Effector memory CD8-positive, alpha-beta T cell (primary cell): Measurements from ENCODE around the gene CLDN24.

Experiments
- ATAC-seq: fragments of 150-1000 bp; cut with Tn5 transposase; replicated peaks from 2 replicates; pipeline ENCODE4 v1.10.0; 2021; ENCODE audit warnings: mild to moderate bottlenecking, moderate library complexity
- DNase-seq, 3 experiments: peaks; one replicate each; pipeline ENCODE4 v3.0.0; 2021
- H3K27ac Mint-ChIP-seq, 2 donors: one replicate each; pipeline ENCODE4 v1.8.0; 2022; ENCODE audit warnings: mild to moderate bottlenecking in 2 of 2, mixed read lengths in 2 of 2, moderate library complexity in 2 of 2
- H3K27me3 Mint-ChIP-seq, 2 donors: one replicate each; pipeline ENCODE4 v1.8.0; 2022; ENCODE audit warnings: mixed read lengths in 2 of 2
- H3K36me3 Mint-ChIP-seq: one replicate; pipeline ENCODE4 v1.8.0; 2022; ENCODE audit warnings: mild to moderate bottlenecking, moderate library complexity, mixed read lengths; ENCODE audit not compliant: insufficient read depth
- H3K4me1 Mint-ChIP-seq, 2 donors: one replicate each; pipeline ENCODE4 v1.8.0; 2022; ENCODE audit warnings: low read depth in 2 of 2, mixed read lengths in 2 of 2
- H3K4me3 Mint-ChIP-seq, 2 donors: one replicate each; pipeline ENCODE4 v1.8.0; 2022; ENCODE audit warnings: mild to moderate bottlenecking in 2 of 2, mixed read lengths in 2 of 2, moderate library complexity in 2 of 2
- H3K9me3 Mint-ChIP-seq, 2 donors: one replicate each; pipeline ENCODE4 v1.8.0; 2022; ENCODE audit warnings: mixed read lengths in 2 of 2

CLDN24 gene

DNA sequence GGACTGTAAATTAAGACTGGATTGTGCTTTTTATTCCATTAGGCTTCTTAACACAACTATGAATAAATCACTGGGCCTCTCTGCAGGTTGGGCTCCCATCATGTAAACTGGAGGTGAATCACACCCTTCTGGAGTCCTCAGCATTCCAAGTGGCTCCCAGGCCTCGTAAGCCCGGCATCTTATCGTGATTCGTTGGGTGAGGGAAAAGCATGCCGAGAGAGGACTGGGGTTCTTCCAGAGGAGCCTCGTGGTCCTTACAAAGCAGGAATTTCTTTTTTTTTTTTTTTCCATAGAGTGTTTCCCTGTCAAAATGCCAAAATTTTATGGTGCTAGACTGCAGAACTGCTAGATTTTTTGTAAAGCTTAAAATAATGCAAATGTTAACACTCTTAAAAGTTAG, 22.2 kb downstream of the CLDN24 start:
- Mint-ChIP-seq H3K4me3 (no peak overlapping the region), H3K9me3 (no peaks in the 10 kb centered on the region), H3K36me3 (no peaks in the 10 kb centered on the region), H3K27ac (no peak overlapping the region), H3K27me3 (peaks cover 9 to 23% of the 10 kb centered on the region in 2 donors), H3K4me1 (no peaks in the 10 kb centered on the region)
- no peak for ATAC-seq
- no peak for DNase-seq

DNA sequence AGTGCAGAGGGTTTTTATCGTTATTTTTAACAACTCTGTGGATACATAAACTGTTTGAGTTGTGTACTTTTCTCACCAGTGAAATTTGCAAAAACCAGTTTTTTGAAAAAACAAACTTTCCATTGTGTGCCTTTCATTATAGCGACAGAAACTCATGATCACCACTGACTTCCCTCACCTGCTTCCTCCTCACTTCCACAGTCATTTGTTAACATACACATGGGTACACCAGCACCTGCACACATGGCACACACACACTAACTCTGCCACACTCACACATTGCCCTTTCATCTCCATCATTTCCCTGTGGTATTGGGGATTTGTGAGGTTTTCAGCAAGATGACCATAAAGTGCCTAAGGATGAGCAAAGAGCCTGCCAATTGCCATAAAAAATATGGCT, 22.8 kb downstream of the CLDN24 start:
- H3K4me1 Mint-ChIP-seq = no peaks in the 10 kb centered on the region
- H3K36me3 Mint-ChIP-seq = no peaks in the 10 kb centered on the region
- no peak overlapping the region for H3K27ac Mint-ChIP-seq
- no peaks in the 10 kb centered on the region for H3K9me3 Mint-ChIP-seq
- no peak overlapping the region for H3K4me3 Mint-ChIP-seq
- no peak for DNase-seq
- peaks cover 9 to 17% of the 10 kb centered on the region in 2 donors for H3K27me3 Mint-ChIP-seq
- ATAC-seq = no peak

DNA sequence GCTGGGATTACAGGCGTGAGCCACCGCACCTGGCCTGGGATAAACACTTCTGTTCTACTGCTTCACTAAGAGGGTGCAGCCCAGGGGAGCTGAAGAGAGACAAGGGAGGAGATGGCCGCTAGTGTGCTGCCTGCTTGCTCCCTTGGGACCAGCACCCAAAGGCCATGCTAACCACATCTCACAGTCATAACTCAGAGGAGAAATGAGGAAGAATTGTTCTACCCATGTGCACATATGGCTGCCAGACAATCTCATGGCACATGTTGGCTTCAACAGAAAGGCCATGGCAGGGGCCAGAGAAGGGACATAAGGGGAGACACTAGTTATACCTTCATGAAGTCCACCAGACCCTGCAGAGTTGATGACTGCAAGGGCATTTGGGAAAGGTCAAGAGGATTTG, 24.6 kb downstream of the CLDN24 start:
- no peaks in the 10 kb centered on the region for H3K9me3 Mint-ChIP-seq
- ATAC-seq (no peak), DNase-seq (no peak)
- no peak overlapping the region for H3K4me3 Mint-ChIP-seq
- H3K4me1 Mint-ChIP-seq = no peaks in the 10 kb centered on the region
- no peak overlapping the region for H3K27ac Mint-ChIP-seq
- peaks cover 9% of the 10 kb centered on the region in 2 donors for H3K27me3 Mint-ChIP-seq
- H3K36me3 Mint-ChIP-seq = no peaks in the 10 kb centered on the region

DNA sequence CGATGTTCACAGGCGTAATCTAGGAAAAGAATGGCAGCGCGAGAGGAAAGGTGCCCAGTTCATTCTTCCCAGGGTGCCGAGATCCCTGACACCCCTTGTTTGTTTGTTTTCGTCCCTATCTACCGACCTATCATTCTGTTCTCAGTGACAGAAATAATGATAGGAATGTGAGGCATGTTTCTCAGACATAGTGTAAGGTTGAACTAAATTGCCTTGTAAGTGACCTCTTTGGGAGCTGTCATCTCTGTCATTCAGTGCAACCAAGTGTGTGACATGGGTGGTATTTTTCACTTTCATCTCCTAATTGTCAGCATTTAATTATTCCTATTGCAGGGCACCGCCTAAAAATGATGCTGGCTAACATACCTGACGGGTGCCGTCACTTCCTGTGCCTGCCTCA, 26.5 kb downstream of the CLDN24 start:
- DNase-seq (no peak), ATAC-seq (no peak)
- Mint-ChIP-seq H3K4me1 (no peaks in the 10 kb centered on the region), H3K27ac (no peak overlapping the region), H3K9me3 (no peaks in the 10 kb centered on the region), H3K4me3 (no peak overlapping the region), H3K27me3 (peaks cover 9% of the 10 kb centered on the region in 2 donors), H3K36me3 (peaks cover 3% of the 10 kb centered on the region)

DNA sequence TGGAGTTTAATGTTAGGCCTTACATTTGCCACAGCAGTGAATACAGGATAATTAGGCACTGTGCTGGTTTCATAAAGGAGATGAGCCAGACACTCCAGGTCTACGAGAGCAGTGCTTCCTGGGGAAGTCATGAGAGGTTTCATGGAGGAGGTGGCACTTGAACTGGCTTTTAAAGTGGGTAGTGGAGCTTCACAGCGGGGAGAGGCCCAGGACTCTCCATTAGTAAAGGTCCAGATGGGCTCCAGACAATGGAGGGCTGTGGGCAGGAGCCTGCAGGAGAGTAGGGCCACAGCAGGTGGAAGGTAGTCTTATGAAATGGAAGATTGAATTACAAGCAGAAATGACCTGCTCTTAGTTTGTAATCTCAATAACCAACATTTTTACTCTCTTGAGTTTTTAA, 31.2 kb downstream of the CLDN24 start:
- DNase-seq (no peak), ATAC-seq (no peak)
- Mint-ChIP-seq H3K4me1 (peaks cover 0 to 3% of the 10 kb centered on the region in 2 donors), H3K4me3 (no peak overlapping the region), H3K27me3 (peaks cover 7 to 8% of the 10 kb centered on the region in 2 donors), H3K9me3 (no peaks in the 10 kb centered on the region), H3K27ac (no peak overlapping the region), H3K36me3 (peaks cover 5% of the 10 kb centered on the region)

DNA sequence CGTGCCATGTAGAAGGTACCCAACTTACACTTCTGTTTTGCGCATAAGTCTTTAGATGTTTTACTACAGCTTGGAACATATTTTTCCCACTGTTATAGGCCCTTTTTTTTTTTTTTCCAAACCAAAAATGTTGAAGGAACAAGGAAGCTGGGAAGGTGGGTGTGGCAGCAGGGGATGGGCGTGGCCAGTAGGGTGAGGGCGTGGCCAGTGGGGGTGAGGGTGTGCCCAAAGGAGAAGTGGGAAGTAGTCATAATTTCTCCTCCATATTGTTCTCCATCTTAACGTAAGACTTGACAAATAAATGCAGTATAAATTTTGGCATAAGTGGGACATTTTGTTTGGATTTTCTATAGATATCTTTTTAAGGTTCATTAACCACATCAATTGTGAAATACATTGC, 32.5 kb downstream of the CLDN24 start:
- peaks cover 7% of the 10 kb centered on the region for H3K36me3 Mint-ChIP-seq

DNA sequence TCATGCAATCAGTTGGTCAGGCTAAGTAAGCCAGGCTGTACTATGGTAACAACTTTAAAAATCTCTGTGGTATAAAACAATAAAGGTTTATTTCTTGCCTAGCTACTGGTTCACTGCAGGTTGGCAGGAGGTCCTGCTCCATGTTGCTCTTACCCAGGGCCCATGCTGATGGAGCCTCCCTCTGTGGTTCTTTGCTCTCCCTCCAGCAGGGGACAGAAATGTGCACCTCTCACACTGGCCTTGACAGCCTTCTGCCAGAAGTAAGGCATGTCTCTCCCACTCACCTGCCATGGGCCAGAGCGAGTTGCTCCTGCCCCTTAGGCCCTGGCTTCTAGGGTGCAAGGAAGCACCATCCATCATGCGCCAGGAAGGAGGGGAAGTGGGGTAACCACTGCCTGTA, 33.3 kb downstream of the CLDN24 start:
- peaks cover 7% of the 10 kb centered on the region for H3K36me3 Mint-ChIP-seq
- ATAC-seq (no peak), DNase-seq (no peak)
- H3K27ac Mint-ChIP-seq = no peak overlapping the region
- H3K9me3 Mint-ChIP-seq = no peaks in the 10 kb centered on the region
- H3K4me3 Mint-ChIP-seq = no peak overlapping the region
- peaks cover 0 to 3% of the 10 kb centered on the region in 2 donors for H3K4me1 Mint-ChIP-seq
- H3K27me3 Mint-ChIP-seq = peaks cover 8 to 11% of the 10 kb centered on the region in 2 donors

More for the DNA sequence above, 32.5 kb downstream of the CLDN24 start:
- Mint-ChIP-seq H3K27ac (no peak overlapping the region), H3K4me3 (no peak overlapping the region), H3K4me1 (peaks cover 0 to 3% of the 10 kb centered on the region in 2 donors), H3K27me3 (peaks cover 8 to 11% of the 10 kb centered on the region in 2 donors), H3K9me3 (no peaks in the 10 kb centered on the region)
- ATAC-seq = no peak
- DNase-seq = no peak

DNA sequence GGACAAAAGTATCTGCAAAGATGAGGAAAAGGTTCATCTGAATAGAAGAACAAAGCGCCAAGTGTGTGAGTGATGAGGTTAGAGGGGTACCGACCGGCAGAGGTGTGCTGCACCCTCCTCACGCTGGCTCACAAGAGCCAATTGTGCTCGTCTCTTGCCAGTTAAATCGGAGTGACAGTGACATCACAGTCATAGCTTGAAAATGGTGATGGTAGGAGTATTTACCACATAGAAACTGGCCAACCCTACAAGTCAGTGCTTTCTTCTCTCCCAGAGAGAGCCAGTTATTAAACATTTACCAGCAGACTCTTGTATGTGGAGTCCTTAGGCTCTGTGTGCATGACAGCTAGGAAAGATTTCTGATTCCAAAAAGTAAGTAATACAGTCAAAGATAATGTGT, 34.5 kb downstream of the CLDN24 start:
- no peak for DNase-seq

DNA sequence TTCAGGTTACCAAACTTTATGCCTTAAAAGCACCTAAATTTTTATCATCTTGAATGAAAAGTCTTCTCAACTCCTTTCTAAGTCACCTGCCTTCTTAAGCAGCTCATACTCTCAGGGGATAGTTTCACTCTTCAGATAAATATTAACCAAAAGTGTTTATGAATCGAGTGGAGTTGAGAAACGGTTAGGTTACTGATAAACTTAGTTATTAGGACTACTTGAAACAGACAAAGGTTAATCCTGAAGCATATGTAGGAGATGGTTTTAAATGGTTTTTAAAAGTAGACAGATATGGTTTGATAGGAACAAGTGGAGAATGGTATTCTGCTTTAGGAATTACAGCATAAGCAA, 34.9 kb downstream of the CLDN24 start:
- H3K27me3 Mint-ChIP-seq = peaks cover 8 to 16% of the 10 kb centered on the region in 2 donors
- ATAC-seq (no peak), DNase-seq (no peak)
- peaks cover 7% of the 10 kb centered on the region for H3K36me3 Mint-ChIP-seq
- H3K27ac Mint-ChIP-seq = no peak overlapping the region
- no peak overlapping the region for H3K4me3 Mint-ChIP-seq
- H3K4me1 Mint-ChIP-seq = peaks cover 0 to 3% of the 10 kb centered on the region in 2 donors
- no peaks in the 10 kb centered on the region for H3K9me3 Mint-ChIP-seq

More for the DNA sequence above, 34.5 kb downstream of the CLDN24 start:
- no peak for ATAC-seq
- H3K4me1 Mint-ChIP-seq = peaks cover 0 to 3% of the 10 kb centered on the region in 2 donors
- H3K36me3 Mint-ChIP-seq = peaks cover 7% of the 10 kb centered on the region
- no peak overlapping the region for H3K27ac Mint-ChIP-seq
- H3K4me3 Mint-ChIP-seq = no peak overlapping the region
- peaks cover 8 to 12% of the 10 kb centered on the region in 2 donors for H3K27me3 Mint-ChIP-seq
- H3K9me3 Mint-ChIP-seq = no peaks in the 10 kb centered on the region

DNA sequence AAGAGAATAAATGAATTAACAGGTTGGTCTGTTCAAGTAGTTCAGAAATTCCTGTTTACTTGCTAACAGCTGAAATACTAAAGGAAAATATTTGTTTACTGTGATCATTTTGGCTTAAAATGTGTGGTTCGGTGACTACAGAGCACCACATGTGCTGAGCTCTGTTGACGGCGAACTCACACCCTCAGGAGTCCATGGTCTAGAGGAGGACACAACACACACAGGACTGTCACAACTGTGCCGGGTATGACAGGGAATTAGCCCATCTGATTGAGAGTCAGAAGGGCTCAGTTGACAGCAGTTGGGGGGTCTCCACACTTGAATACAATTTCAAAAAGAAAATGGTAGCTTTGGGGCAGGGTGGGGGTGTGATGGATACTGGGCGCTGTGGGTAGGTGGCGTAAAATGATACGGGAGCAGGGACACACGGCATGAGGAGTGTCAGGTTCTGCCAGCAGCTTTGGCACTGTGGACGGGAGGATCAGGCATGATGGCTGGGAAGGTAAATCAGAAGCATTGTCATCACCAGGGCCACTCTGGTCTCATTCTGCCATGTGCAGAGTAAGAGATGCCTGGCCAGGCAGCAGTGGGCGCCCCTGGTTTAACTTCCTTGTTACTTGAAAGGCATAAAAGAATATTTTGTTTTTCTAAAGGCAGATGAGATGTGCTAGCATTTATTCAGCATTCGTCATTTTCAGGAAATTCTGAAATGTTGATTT, 35.5 kb downstream of the CLDN24 start:
- Mint-ChIP-seq H3K36me3 (peaks cover 7% of the 10 kb centered on the region), H3K27me3 (peaks cover 8 to 17% of the 10 kb centered on the region in 2 donors), H3K4me3 (no peak overlapping the region), H3K9me3 (no peaks in the 10 kb centered on the region), H3K27ac (no peak overlapping the region), H3K4me1 (peaks cover 0 to 3% of the 10 kb centered on the region in 2 donors)
- ATAC-seq = no peak
- no peak for DNase-seq

DNA sequence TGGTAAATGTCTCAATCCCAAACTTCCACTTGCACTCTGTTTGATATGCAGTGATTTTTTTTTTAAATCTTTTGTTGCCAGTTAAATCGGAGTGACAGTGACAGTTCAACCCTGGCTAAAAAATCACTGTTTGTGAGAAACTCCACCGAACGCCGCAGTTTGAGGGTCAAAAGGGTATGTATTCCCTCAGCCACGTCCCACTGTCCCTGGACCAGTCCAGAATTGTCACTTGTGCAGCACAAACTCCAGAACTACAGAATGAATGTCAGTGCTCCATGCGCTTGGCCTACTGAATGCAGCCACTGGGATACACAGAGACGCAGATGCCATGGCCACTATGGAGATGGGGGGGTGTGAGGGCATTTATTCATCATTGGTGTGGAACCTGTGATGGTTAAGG, 36.3 kb downstream of the CLDN24 start:
- no peak overlapping the region for H3K27ac Mint-ChIP-seq
- H3K27me3 Mint-ChIP-seq = peaks cover 8 to 17% of the 10 kb centered on the region in 2 donors
- H3K36me3 Mint-ChIP-seq = peaks cover 5% of the 10 kb centered on the region

DNA sequence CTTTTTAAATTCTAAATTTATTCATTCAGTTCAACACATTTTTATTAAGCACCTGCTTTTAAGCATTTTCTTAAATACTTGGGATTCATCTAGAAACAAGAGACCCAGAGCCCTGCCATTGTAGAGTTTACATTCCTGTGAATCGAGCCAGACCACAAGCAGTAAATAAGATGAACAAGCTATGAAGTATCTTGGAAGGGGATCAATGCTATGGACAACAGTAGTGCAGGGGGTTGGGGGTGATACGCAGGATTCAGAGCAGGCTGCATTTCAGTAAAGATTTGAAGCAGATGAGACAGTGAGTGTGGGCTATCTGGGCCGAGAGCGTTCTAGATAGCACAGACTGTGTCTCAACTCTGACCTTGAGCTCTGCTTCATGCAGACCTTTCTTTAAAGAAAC, 37.3 kb downstream of the CLDN24 start:
- H3K4me3 Mint-ChIP-seq = no peak overlapping the region
- peaks cover 5% of the 10 kb centered on the region for H3K36me3 Mint-ChIP-seq
- no peaks in the 10 kb centered on the region for H3K9me3 Mint-ChIP-seq
- H3K27ac Mint-ChIP-seq = no peak overlapping the region
- peaks cover 8 to 23% of the 10 kb centered on the region in 2 donors for H3K27me3 Mint-ChIP-seq
- DNase-seq = no peak
- no peak for ATAC-seq
- peaks cover 0 to 3% of the 10 kb centered on the region in 2 donors for H3K4me1 Mint-ChIP-seq

More for the DNA sequence above, 36.3 kb downstream of the CLDN24 start:
- no peak overlapping the region for H3K4me3 Mint-ChIP-seq
- no peak for DNase-seq
- peaks cover 0 to 3% of the 10 kb centered on the region in 2 donors for H3K4me1 Mint-ChIP-seq
- H3K9me3 Mint-ChIP-seq = no peaks in the 10 kb centered on the region
- ATAC-seq = no peak

DNA sequence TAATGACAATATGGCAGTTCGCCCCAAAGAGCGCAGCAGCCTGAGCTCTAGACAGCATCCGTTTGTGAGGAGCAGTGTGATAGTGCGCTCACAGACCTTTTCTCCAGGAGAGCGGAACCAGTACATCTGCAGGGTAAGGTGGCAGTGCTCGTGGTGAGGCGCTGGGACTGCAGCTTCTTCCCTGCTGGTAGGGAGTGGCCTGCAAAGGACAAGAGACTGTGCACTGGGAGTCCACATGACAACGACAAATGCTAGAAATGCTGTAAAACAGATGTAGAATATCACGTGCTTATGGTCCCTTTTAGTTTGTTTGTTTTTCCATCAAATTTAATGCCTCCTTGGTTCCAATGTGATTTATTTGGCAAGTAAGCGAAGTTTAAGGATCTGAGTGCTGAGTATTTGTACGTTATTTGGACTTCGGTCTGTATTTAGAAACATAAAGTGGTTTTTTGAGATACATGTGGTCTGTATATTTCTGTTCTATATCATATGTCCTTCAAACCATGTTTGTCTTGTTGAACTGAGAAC, 37.9 kb downstream of the CLDN24 start:
- DNase-seq (no peak), ATAC-seq (no peak)
- no peaks in the 10 kb centered on the region for H3K9me3 Mint-ChIP-seq
- H3K27ac Mint-ChIP-seq = no peak overlapping the region
- no peak overlapping the region for H3K4me3 Mint-ChIP-seq
- peaks cover 5% of the 10 kb centered on the region for H3K36me3 Mint-ChIP-seq
- peaks cover 0 to 3% of the 10 kb centered on the region in 2 donors for H3K4me1 Mint-ChIP-seq
- H3K27me3 Mint-ChIP-seq = peaks cover 8 to 23% of the 10 kb centered on the region in 2 donors

DNA sequence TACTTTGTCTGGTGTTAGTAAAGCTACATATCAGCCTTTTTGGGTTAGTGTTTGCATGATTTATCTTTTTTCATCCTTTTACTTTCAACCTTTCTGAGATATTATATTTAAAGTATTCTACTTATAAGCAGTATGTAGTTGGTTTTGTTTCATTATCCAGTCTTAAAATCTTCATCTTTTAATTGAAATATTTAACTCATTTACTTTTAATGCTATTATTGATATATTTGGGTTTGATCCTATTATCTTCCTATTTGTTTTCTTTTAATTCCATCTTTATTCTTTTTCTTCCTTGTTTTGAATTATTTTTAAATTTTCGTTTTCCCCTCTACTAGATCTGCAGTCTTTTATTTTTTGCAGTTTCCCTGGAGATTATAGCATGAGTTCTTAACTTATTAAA, 46.1 kb downstream of the CLDN24 start:
- H3K4me1 Mint-ChIP-seq = no peaks in the 10 kb centered on the region
- DNase-seq (no peak), ATAC-seq (no peak)
- H3K36me3 Mint-ChIP-seq = no peaks in the 10 kb centered on the region
- no peak overlapping the region for H3K4me3 Mint-ChIP-seq
- H3K9me3 Mint-ChIP-seq = no peaks in the 10 kb centered on the region
- H3K27ac Mint-ChIP-seq = no peak overlapping the region
- peaks cover 0 to 13% of the 10 kb centered on the region in 2 donors for H3K27me3 Mint-ChIP-seq
